Right hindlimb (tissue), 1 donor: ENCODE measurements around the gene MVB12B.
"Not testable (repeated sequence)": the region's sequence is repeated elsewhere in the genome, so short reads cannot be mapped to it uniquely, and the experiment has no call there.

Experiments
- DNase-seq: peaks from one replicate; pipeline ENCODE4 v3.0.0-alpha.2; 2018

MVB12B gene

GRCh38 chr9:126326228-126327005 is at the start of gene MVB12B:
Gene MVB12B, plus strand, starts transcription at chr9:126326829. Its CDS starts 101 bp downstream, at chr9:126326930.
- peak; percentile 60 for DNase-seq

- no peak for DNase-seq
Observed at GRCh38 chr9:126283799-126284465, 42.7 kb upstream of the MVB12B start.

- not testable (repeated sequence) for DNase-seq
Observed at GRCh38 chr9:126285652-126286051, 41.0 kb upstream of the MVB12B start.

GRCh38 chr9:126287166-126287866 is 39.3 kb upstream of the MVB12B start:
- DNase-seq: no peak

GRCh38 chr9:126290871-126291270 is 35.8 kb upstream of the MVB12B start:
- DNase-seq: no peak

GRCh38 chr9:126291925-126292324 is 34.7 kb upstream of the MVB12B start:
- DNase-seq: no peak

- no peak for DNase-seq
Observed at GRCh38 chr9:126292736-126293521, 33.7 kb upstream of the MVB12B start.

- no peak for DNase-seq
Observed at GRCh38 chr9:126293522-126293889, 33.1 kb upstream of the MVB12B start.

GRCh38 chr9:126294331-126295081 is 32.1 kb upstream of the MVB12B start:
- no peak for DNase-seq

- DNase-seq: no peak
Observed at GRCh38 chr9:126295082-126295477, 31.5 kb upstream of the MVB12B start.

- DNase-seq: no peak
Observed at GRCh38 chr9:126295516-126295915, 31.1 kb upstream of the MVB12B start.

GRCh38 chr9:126295936-126296600 is 30.6 kb upstream of the MVB12B start:
- no peak for DNase-seq

- DNase-seq: no peak
Observed at GRCh38 chr9:126296687-126297086, 29.9 kb upstream of the MVB12B start.

- DNase-seq: no peak
Observed at GRCh38 chr9:126297661-126298060, 29.0 kb upstream of the MVB12B start.

GRCh38 chr9:126298063-126298801 is 28.4 kb upstream of the MVB12B start:
- peak; percentile 82 for DNase-seq

GRCh38 chr9:126299706-126300276 is 26.8 kb upstream of the MVB12B start:
- no peak for DNase-seq

GRCh38 chr9:126301196-126301595 is 25.4 kb upstream of the MVB12B start:
- DNase-seq: no peak

- peak; percentile 58 for DNase-seq
Observed at GRCh38 chr9:126301985-126302603, 24.5 kb upstream of the MVB12B start.

- DNase-seq: no peak
Observed at GRCh38 chr9:126302730-126303129, 23.9 kb upstream of the MVB12B start.

GRCh38 chr9:126303488-126303887 is 23.1 kb upstream of the MVB12B start:
- no peak for DNase-seq
